HUES64 (cell line): Measurements from ENCODE around the gene AGAP1.

Source experiments
- H3K27ac ChIP-seq: 2 replicates; pipeline ENCODE4 v1.7.0; 2013; ENCODE audit warnings: low read depth, low read length, inconsistent platforms
- H3K27me3 ChIP-seq: 2 replicates; pipeline ENCODE4 v1.6.1; 2013; ENCODE audit warnings: mild to moderate bottlenecking, low read length; ENCODE audit not compliant: insufficient read depth
- H3K36me3 ChIP-seq: 2 replicates; pipeline ENCODE4 v1.6.1; 2013; ENCODE audit warnings: mild to moderate bottlenecking, low read length; ENCODE audit not compliant: insufficient read depth
- H3K4me1 ChIP-seq: 2 replicates; pipeline ENCODE4 v1.6.1; 2013; ENCODE audit warnings: mild to moderate bottlenecking, low read length, moderate library complexity; ENCODE audit not compliant: insufficient read depth
- H3K4me3 ChIP-seq: 2 replicates; pipeline ENCODE4 v1.5.1; 2013; ENCODE audit warnings: mild to moderate bottlenecking, low read length, moderate library complexity
- H3K9ac ChIP-seq: 2 replicates; pipeline ENCODE4 v1.6.1; 2013; ENCODE audit warnings: mild to moderate bottlenecking, low read depth, low read length
- H3K9me3 ChIP-seq: 2 replicates; pipeline ENCODE4 v1.6.1; 2013; ENCODE audit warnings: low read depth, low read length; ENCODE audit not compliant: insufficient read depth
- WGBS: fragments of 150-250, 120-280 bp; methylation state at CpG from one replicate; pipeline ENCODE4 v1.1.7; 2013; ENCODE audit warnings: missing lambda C conversion rate; 5-methylcytosine and 5-hydroxymethylcytosine counted together

AGAP1 gene

GRCh38 chr2:235463893-235464292, 29.9 kb upstream of the AGAP1 start:
- Histone ChIP-seq H3K27ac (no peak overlapping the region), H3K27me3 (no peaks in the 10 kb centered on the region), H3K9me3 (no peaks in the 10 kb centered on the region), H3K36me3 (no peaks in the 10 kb centered on the region), H3K4me1 (0 out of 2 replicates have a peak, but pooled peaks cover 4% of the 10 kb centered on the region), H3K9ac (no peak overlapping the region), H3K4me3 (no peak overlapping the region)
- 97% methylated on average over 3 of the region's 3 CpGs for WGBS

DNA sequence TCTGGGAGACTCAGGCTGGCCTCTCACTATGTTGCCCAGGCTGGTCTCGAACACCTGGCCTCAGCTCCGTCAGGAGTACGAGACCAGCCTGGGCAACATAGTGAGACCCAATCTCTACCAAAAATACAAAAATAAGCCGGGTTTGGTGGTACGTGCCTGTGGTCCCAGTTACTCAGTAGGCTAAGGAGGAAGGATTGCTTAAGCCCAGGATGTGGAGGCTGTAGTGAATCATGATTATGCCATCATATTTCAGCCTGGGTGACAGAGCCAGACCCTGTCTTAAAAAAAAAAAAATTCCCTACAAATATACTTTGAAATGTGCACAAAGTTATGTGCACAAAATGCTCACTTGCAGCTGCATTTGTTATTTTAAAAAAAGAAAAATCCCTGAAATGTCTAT, 26.3 kb upstream of the AGAP1 start:
- H3K36me3 ChIP-seq: no peaks in the 10 kb centered on the region

GRCh38 chr2:235468978-235469655, 24.7 kb upstream of the AGAP1 start:
- Histone ChIP-seq H3K27me3 (no peaks in the 10 kb centered on the region), H3K4me3 (no peak overlapping the region), H3K4me1 (peaks cover 9% of the 10 kb centered on the region; the same call in 1 of the 2 replicates), H3K9ac (no peak overlapping the region), H3K9me3 (no peaks in the 10 kb centered on the region), H3K36me3 (no peaks in the 10 kb centered on the region), H3K27ac (no peak overlapping the region)
- WGBS: 85% methylated on average over 9 of the region's 9 CpGs

More for the DNA sequence above, 26.3 kb upstream of the AGAP1 start:
- Histone ChIP-seq H3K9ac (no peak overlapping the region), H3K27ac (no peak overlapping the region), H3K4me3 (no peak overlapping the region), H3K27me3 (no peaks in the 10 kb centered on the region), H3K4me1 (peaks cover 9% of the 10 kb centered on the region; the same call in 1 of the 2 replicates), H3K9me3 (no peaks in the 10 kb centered on the region)
- WGBS: 95% methylated on average over 5 of the region's 5 CpGs

- no peak overlapping the region for H3K4me3 ChIP-seq
- H3K27me3 ChIP-seq: no peaks in the 10 kb centered on the region
- no peak overlapping the region for H3K27ac ChIP-seq
- H3K9ac ChIP-seq: no peak overlapping the region
- H3K9me3 ChIP-seq: no peaks in the 10 kb centered on the region
- no peaks in the 10 kb centered on the region for H3K36me3 ChIP-seq
- H3K4me1 ChIP-seq: peaks cover 9% of the 10 kb centered on the region; the same call in 1 of the 2 replicates
- 86% methylated on average over 5 of the region's 5 CpGs for WGBS
Measured at GRCh38 chr2:235471186-235471747, 22.6 kb upstream of the AGAP1 start.

GRCh38 chr2:235472443-235472842, 21.4 kb upstream of the AGAP1 start:
- Histone ChIP-seq H3K4me1 (peaks cover 9% of the 10 kb centered on the region; the same call in 1 of the 2 replicates), H3K27ac (no peak overlapping the region), H3K36me3 (no peaks in the 10 kb centered on the region), H3K27me3 (no peaks in the 10 kb centered on the region), H3K9ac (no peak overlapping the region), H3K9me3 (no peaks in the 10 kb centered on the region), H3K4me3 (no peak overlapping the region)
- 96% methylated on average over 4 of the region's 4 CpGs for whole genome bisulfite sequencing

GRCh38 chr2:235478609-235479008, 15.2 kb upstream of the AGAP1 start:
- 95% methylated on average over 6 of the region's 6 CpGs for WGBS
- Histone ChIP-seq H3K4me1 (no peaks in the 10 kb centered on the region), H3K27ac (no peak overlapping the region), H3K4me3 (no peak overlapping the region), H3K36me3 (no peaks in the 10 kb centered on the region), H3K9me3 (no peaks in the 10 kb centered on the region), H3K9ac (no peak overlapping the region), H3K27me3 (no peaks in the 10 kb centered on the region)

DNA sequence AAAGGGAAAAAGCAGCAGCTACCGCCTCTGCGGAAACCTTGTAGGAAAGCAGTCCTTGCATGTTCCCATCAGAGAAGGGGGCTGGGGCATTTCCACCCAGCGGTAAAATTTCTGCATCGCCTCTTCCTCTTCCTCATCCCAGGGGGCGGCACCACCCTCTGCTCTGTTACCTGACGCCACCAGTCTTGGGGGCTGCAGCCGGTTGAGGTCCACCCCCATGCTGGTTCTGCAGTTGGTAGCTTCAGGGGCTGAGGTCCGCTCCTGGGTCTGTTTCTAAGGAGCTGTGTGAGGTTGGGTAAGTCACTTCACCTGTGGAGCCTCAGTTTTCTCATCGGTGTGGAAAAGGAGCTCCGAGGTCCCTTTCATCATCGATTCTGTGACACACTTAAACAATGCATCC, 14.2 kb upstream of the AGAP1 start:
- Histone ChIP-seq H3K27me3 (no peaks in the 10 kb centered on the region), H3K9ac (no peak overlapping the region), H3K27ac (no peak overlapping the region), H3K9me3 (no peaks in the 10 kb centered on the region), H3K4me1 (no peaks in the 10 kb centered on the region), H3K4me3 (no peak overlapping the region), H3K36me3 (no peaks in the 10 kb centered on the region)
- WGBS: 86% methylated on average over 11 of the region's 11 CpGs

- H3K4me3 ChIP-seq: no peak overlapping the region
- H3K36me3 ChIP-seq: no peaks in the 10 kb centered on the region
- H3K9ac ChIP-seq: no peak overlapping the region
- H3K4me1 ChIP-seq: no peaks in the 10 kb centered on the region
- H3K27ac ChIP-seq: no peak overlapping the region
- H3K27me3 ChIP-seq: no peaks in the 10 kb centered on the region
- no peaks in the 10 kb centered on the region for H3K9me3 ChIP-seq
- WGBS: 97% methylated on average over 4 of the region's 4 CpGs
Measured at GRCh38 chr2:235480614-235481013, 13.2 kb upstream of the AGAP1 start.

GRCh38 chr2:235483313-235483712, 10.5 kb upstream of the AGAP1 start:
- 94% methylated on average over 3 of the region's 4 CpGs for WGBS
- Histone ChIP-seq H3K27ac (no peak overlapping the region), H3K27me3 (no peaks in the 10 kb centered on the region), H3K4me1 (no peaks in the 10 kb centered on the region), H3K9me3 (no peaks in the 10 kb centered on the region), H3K9ac (no peak overlapping the region), H3K36me3 (no peaks in the 10 kb centered on the region), H3K4me3 (no peak overlapping the region)

DNA sequence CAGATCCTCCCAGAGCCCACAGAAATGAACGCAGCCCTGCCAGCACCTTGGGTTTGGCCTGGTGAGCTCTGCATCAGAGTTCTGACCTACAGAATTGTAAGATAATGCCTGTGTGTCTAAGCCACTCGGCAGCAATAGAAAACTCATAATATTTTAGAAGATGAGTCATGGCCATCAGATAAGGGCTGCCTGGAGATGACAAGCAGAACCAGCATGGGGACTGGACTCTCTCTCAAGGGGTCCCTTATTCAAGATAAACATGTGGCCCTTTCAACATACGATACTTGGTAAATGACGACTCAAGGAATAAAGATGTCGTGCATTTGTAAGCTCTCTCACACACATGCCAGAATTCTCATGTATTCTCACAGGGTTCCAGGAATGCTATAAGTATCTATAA, 8.5 kb upstream of the AGAP1 start:
- WGBS: 98% methylated on average over 5 of the region's 5 CpGs
- no peaks in the 10 kb centered on the region for H3K9me3 ChIP-seq
- no peaks in the 10 kb centered on the region for H3K36me3 ChIP-seq
- H3K27ac ChIP-seq: no peak overlapping the region
- no peaks in the 10 kb centered on the region for H3K27me3 ChIP-seq
- H3K4me1 ChIP-seq: no peaks in the 10 kb centered on the region
- no peak overlapping the region for H3K9ac ChIP-seq
- no peak overlapping the region for H3K4me3 ChIP-seq

GRCh38 chr2:235486729-235487128, 7.1 kb upstream of the AGAP1 start:
- Histone ChIP-seq H3K36me3 (no peaks in the 10 kb centered on the region), H3K9me3 (no peaks in the 10 kb centered on the region), H3K27ac (no peak overlapping the region), H3K9ac (no peak overlapping the region), H3K4me1 (no peaks in the 10 kb centered on the region), H3K27me3 (no peaks in the 10 kb centered on the region), H3K4me3 (no peak overlapping the region)
- WGBS: no CpG with 5 or more reads among the region's 1 CpG
